Measurements from ENCODE around the gene PIK3R1.

GRCh38 chr5:68332080-68332451 lies 116.5 kb downstream of the PIK3R1 start:
- TF ChIP-seq CTCF (IDR thresholded peaks at IDR 0.05) (no peak), POLR2A (IDR thresholded peaks at IDR 0.05) (no peak)
